SU-DHL-6 (cell line): ENCODE data around the gene ZNF280A.

ENCODE experiments used
- H2AFZ ChIP-seq: fragments of 200-600 bp; sonication (generic); 2 replicates; pipeline ENCODE4 v1.6.1; 2014; ENCODE audit warnings: low read depth, mild to moderate bottlenecking, moderate library complexity, mixed read lengths, antibody characterized with exemption, low read length; ENCODE audit not compliant: severe bottlenecking
- H3F3A ChIP-seq: fragments of 200-600 bp; shearing (Covaris generic); 2 replicates; pipeline ENCODE4 v1.6.0; 2016; ENCODE audit warnings: antibody characterized with exemption, mild to moderate bottlenecking; ENCODE audit not compliant: insufficient read depth
- H3K27ac ChIP-seq: fragments of 200-600 bp; sonication (generic); 2 replicates; pipeline ENCODE4 v1.5.1; 2016; ENCODE audit warnings: low read depth, mild to moderate bottlenecking, low read length, moderate library complexity, mixed read lengths
- H3K27me3 ChIP-seq: fragments of 200-600 bp; sonication (generic), shearing (Covaris generic); 2 replicates; pipeline ENCODE4 v1.6.0; 2014; ENCODE audit warnings: mild to moderate bottlenecking, low read length
- H3K36me3 ChIP-seq: fragments of 200-600 bp; sonication (generic); 2 replicates; pipeline ENCODE4 v1.6.1; 2014; ENCODE audit warnings: mild to moderate bottlenecking, low read length, mixed read lengths
- H3K4me2 ChIP-seq: fragments of 300-600, 200-600 bp; shearing (Covaris generic), sonication (generic); 2 replicates; pipeline ENCODE4 v1.6.0; 2014; ENCODE audit warnings: low read length, low read depth, mild to moderate bottlenecking; ENCODE audit not compliant: poor library complexity, severe bottlenecking
- H3K4me3 ChIP-seq: fragments of 200-600 bp; sonication (generic); 2 replicates; pipeline ENCODE4 v1.5.1; 2014; ENCODE audit warnings: antibody characterized with exemption, low read length, mild to moderate bottlenecking, mixed read lengths; ENCODE audit not compliant: insufficient read depth, poor library complexity, severe bottlenecking
- H3K79me2 ChIP-seq: fragments of 200-600 bp; sonication (generic); 2 replicates; pipeline ENCODE4 v1.6.1; 2014; ENCODE audit warnings: mild to moderate bottlenecking, low read length, moderate library complexity; ENCODE audit not compliant: insufficient read depth
- H3K9ac ChIP-seq: fragments of 200-600 bp; sonication (generic); 2 replicates; pipeline ENCODE4 v1.7.0; 2014; ENCODE audit warnings: mild to moderate bottlenecking, low read length
- H3K9me2 ChIP-seq: fragments of 200-600 bp; sonication (generic); replicated peaks from 2 replicates; pipeline ENCODE4 v1.6.1; 2014; ENCODE audit warnings: low read length; ENCODE audit not compliant: insufficient read depth
- H3K9me3 ChIP-seq: fragments of 200-600 bp; sonication (generic); 2 replicates; pipeline ENCODE4 v1.6.1; 2014; ENCODE audit warnings: low read length, mixed read lengths; ENCODE audit not compliant: insufficient read depth
- H4K20me1 ChIP-seq: fragments of 200-600 bp; sonication (generic); 2 replicates; pipeline ENCODE4 v1.6.1; 2014; ENCODE audit warnings: low read depth, mild to moderate bottlenecking, antibody characterized with exemption, low read length, moderate library complexity, mixed read lengths
- CTCF ChIP-seq: fragments of 200-600 bp; sonication (generic); IDR thresholded peaks from one replicate; pipeline ENCODE4 v1.5.1; 2017; ENCODE audit warnings: antibody characterized with exemption, mild to moderate bottlenecking, low read length, moderate library complexity; ENCODE audit not compliant: insufficient read depth, poor library complexity, severe bottlenecking
- EZH2phosphoT487 ChIP-seq: fragments of 200-600 bp; sonication (generic), shearing (Covaris generic); conservative IDR thresholded peaks from 2 replicates; pipeline ENCODE4 v1.6.1; 2018; ENCODE audit warnings: mild to moderate bottlenecking, antibody characterized with exemption, low read length, moderate library complexity, mixed read lengths

Gene ZNF280A

GRCh38 chr22:22538226-22538989, 18.3 kb upstream of the ZNF280A start:
- no peaks in the 10 kb centered on the region for H3K9me2 ChIP-seq
- no peaks in the 10 kb centered on the region for H3K79me2 ChIP-seq
- no peak for TF ChIP-seq CTCF
- no peak for TF ChIP-seq EZH2phosphoT487
- no peak overlapping the region for H3K9ac ChIP-seq
- H3F3A ChIP-seq, result no peaks in the 10 kb centered on the region
- H3K4me2 ChIP-seq, result no peak overlapping the region
- H3K27ac ChIP-seq, result no peak overlapping the region
- no peaks in the 10 kb centered on the region for H4K20me1 ChIP-seq
- H3K27me3 ChIP-seq, result no peaks in the 10 kb centered on the region
- no peak overlapping the region for H2AFZ ChIP-seq
- no peaks in the 10 kb centered on the region for H3K36me3 ChIP-seq
- H3K9me3 ChIP-seq, result no peaks in the 10 kb centered on the region
- H3K4me3 ChIP-seq, result no peak overlapping the region

DNA sequence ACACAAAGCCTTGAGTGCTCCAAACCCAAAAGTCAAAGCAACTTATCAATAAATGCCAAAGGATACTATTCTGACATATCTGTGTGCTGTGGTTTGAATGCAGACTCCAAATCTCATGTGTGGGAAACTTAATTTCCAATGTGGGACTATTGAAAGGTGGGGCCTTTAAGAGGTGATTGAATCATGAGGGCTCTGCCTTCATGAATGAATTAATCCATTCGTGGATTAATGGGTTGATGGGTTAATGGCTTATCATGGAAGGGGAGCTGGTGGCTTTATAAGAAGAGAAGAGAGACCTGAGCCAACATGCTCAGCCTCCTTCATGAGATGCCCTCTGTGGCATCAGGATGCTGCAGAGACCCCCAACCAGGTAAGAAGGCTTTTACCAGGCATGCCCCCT, 16.8 kb upstream of the ZNF280A start:
- Histone ChIP-seq H3K27ac (no peak overlapping the region), H3K9me3 (no peaks in the 10 kb centered on the region), H3K9me2 (no peaks in the 10 kb centered on the region), H3K9ac (no peak overlapping the region), H3K4me3 (no peak overlapping the region), H4K20me1 (no peaks in the 10 kb centered on the region), H3K79me2 (no peaks in the 10 kb centered on the region), H3K27me3 (no peaks in the 10 kb centered on the region), H2AFZ (no peak overlapping the region), H3K4me2 (no peak overlapping the region), H3K36me3 (no peaks in the 10 kb centered on the region), H3F3A (no peaks in the 10 kb centered on the region)
- no peak for TF ChIP-seq CTCF
- no peak for TF ChIP-seq EZH2phosphoT487

DNA sequence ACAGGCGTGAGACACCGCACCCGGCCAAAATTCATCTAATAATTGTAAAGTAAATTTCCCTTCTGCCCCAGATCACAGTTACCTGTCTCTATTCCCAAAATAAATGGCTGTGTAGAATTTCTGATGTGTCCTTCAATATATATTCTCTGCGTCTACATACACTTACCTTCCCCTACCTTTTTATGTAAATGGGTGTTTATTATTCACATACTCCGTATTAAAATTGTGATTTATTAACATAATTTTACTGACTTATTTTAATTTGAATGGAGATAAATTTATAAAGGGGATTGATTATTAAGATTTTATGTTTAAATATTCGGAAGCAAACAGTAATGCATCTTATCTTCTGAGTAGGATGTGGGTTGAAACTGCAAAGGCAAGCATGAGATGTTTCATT, 16.4 kb upstream of the ZNF280A start:
- no peaks in the 10 kb centered on the region for H3K9me2 ChIP-seq
- no peaks in the 10 kb centered on the region for H3F3A ChIP-seq
- no peaks in the 10 kb centered on the region for H3K79me2 ChIP-seq

More for the DNA sequence above, 16.4 kb upstream of the ZNF280A start:
- Histone ChIP-seq H4K20me1 (no peaks in the 10 kb centered on the region), H3K4me2 (no peak overlapping the region), H3K9ac (no peak overlapping the region), H3K36me3 (no peaks in the 10 kb centered on the region), H3K27ac (no peak overlapping the region), H3K4me3 (no peak overlapping the region), H2AFZ (no peak overlapping the region), H3K9me3 (no peaks in the 10 kb centered on the region), H3K27me3 (no peaks in the 10 kb centered on the region)
- TF ChIP-seq EZH2phosphoT487, result no peak
- TF ChIP-seq CTCF, result no peak
